Suprapubic skin (tissue), 4 donors: ENCODE results near the gene TST.

Experiments used
- CTCF ChIP-seq, 2 donors: fragments of 200-600 bp in 1 of 2; fragments of 450-650 bp in 1 of 2; sonication (generic) in 1 of 2; IDR thresholded peaks; one replicate each; pipeline ENCODE4 v1.5.1; 2016 to 2019; ENCODE audit warnings: antibody characterized with exemption in 2 of 2, mild to moderate bottlenecking in 1 of 2, moderate library complexity in 1 of 2
- EP300 ChIP-seq: sonication (generic); formaldehyde crosslinking; IDR thresholded peaks from one replicate; pipeline ENCODE4 v1.6.1; 2017; ENCODE audit warnings: antibody characterized with exemption
- POLR2A ChIP-seq, 2 donors: fragments of 450-650 bp; IDR thresholded peaks; one replicate each; pipeline ENCODE4 v1.6.1; 2017; ENCODE audit warnings: antibody characterized with exemption in 2 of 2, mild to moderate bottlenecking in 2 of 2, moderate library complexity in 2 of 2
- POLR2AphosphoS5 ChIP-seq, 3 donors: sonication (generic); formaldehyde crosslinking; IDR thresholded peaks; one replicate each; pipeline ENCODE4 v1.6.1; 2017; ENCODE audit warnings: antibody characterized with exemption in 3 of 3

GRCh38 chr22:37039466-37039865, 20.2 kb upstream of the TST start:
- TF ChIP-seq CTCF (IDR thresholded peaks at IDR 0.05) (no peak), POLR2A (IDR thresholded peaks at IDR 0.05) (no peak), EP300 (no peak), POLR2AphosphoS5 (IDR thresholded peaks at IDR 0.05) (no peak)
